ENCODE results near the gene BEND4.

Gene BEND4

GRCh38 chr4:42152507-42153504, at the start of gene BEND4:
TSS of gene BEND4 (minus strand) at chr4:42152655. CDS start at chr4:42152143, 512 bp downstream.
- Histone ChIP-seq H3K27ac (ENCODE audit: low read depth, low read length) (no peak within 1 kb of the TSS), H4K20me1 (ENCODE audit: control insufficient read depth, insufficient read depth, low read depth, low read length) (no peaks in the 10 kb centered on the region), H3K79me2 (ENCODE audit: control insufficient read depth, low read length) (no peaks in the 10 kb centered on the region), H3K36me3 (ENCODE audit: control insufficient read depth, low read length) (no peaks in the 10 kb centered on the region), H3K9me2 (replicated peaks; ENCODE audit: control insufficient read depth, low read length) (no peaks in the 10 kb centered on the region), H3K4me2 (ENCODE audit: low read length) (peak within 1 kb of the TSS; percentile 64), H3K4me1 (ENCODE audit: control insufficient read depth, low read length) (peaks cover 7% of the 10 kb centered on the region), H3K4me3 (ENCODE audit: low read length) (peak within 1 kb of the TSS; percentile 64), H3K27me3 (ENCODE audit: control insufficient read depth, low read length) (peaks cover 45% of the 10 kb centered on the region), H3F3A (ENCODE audit: control insufficient read depth, insufficient read depth) (no peaks in the 10 kb centered on the region), H3K9me3 (ENCODE audit: control insufficient read depth, insufficient read depth, low read length) (no peaks in the 10 kb centered on the region)
- TF ChIP-seq, protein P1, sequence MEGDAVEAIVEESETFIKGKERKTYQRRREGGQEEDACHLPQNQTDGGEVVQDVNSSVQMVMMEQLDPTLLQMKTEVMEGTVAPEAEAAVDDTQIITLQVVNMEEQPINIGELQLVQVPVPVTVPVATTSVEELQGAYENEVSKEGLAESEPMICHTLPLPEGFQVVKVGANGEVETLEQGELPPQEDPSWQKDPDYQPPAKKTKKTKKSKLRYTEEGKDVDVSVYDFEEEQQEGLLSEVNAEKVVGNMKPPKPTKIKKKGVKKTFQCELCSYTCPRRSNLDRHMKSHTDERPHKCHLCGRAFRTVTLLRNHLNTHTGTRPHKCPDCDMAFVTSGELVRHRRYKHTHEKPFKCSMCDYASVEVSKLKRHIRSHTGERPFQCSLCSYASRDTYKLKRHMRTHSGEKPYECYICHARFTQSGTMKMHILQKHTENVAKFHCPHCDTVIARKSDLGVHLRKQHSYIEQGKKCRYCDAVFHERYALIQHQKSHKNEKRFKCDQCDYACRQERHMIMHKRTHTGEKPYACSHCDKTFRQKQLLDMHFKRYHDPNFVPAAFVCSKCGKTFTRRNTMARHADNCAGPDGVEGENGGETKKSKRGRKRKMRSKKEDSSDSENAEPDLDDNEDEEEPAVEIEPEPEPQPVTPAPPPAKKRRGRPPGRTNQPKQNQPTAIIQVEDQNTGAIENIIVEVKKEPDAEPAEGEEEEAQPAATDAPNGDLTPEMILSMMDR (IDR thresholded peaks at IDR 0.05; ENCODE audit: low read depth, low read length, poor library complexity, severe bottlenecking) = no peak
- TF ChIP-seq EZH2phosphoT487 (IDR thresholded peaks at IDR 0.05; ENCODE audit: borderline replicate concordance, low read length) = no peak

DNA sequence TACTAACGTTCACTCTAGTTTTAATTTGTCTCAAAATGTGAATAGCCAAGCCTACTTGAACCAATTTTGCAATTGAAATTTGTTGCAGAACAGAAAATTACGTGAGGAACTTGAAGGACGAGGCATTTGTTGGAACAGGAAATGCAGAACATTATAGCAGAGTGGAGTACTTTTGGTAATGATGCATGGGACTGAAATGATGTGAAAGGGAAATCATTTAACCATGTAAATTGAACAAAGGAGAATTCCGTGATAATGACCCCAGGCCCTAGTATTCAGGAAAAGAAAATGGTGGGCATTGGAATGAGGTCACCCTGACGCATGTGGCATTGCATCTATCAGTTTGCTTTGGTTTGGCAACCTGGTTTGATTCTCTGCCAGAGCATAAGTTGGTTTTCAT, 44.9 kb upstream of the BEND4 start:
- no peaks in the 10 kb centered on the region for H3F3A ChIP-seq (ENCODE audit: control insufficient read depth, insufficient read depth)
- TF ChIP-seq, protein P1 (IDR thresholded peaks at IDR 0.05; ENCODE audit: low read depth, low read length, poor library complexity, severe bottlenecking) = no peak
- TF ChIP-seq EZH2phosphoT487 (IDR thresholded peaks at IDR 0.05; ENCODE audit: borderline replicate concordance, low read length) = no peak
- H4K20me1 ChIP-seq (ENCODE audit: control insufficient read depth, insufficient read depth, low read depth, low read length) = no peaks in the 10 kb centered on the region
- no peak overlapping the region for H3K4me3 ChIP-seq (ENCODE audit: low read length)
- H3K9me3 ChIP-seq (ENCODE audit: control insufficient read depth, insufficient read depth, low read length) = no peaks in the 10 kb centered on the region
- H3K9me2 ChIP-seq (replicated peaks; ENCODE audit: control insufficient read depth, low read length) = no peaks in the 10 kb centered on the region
- no peak overlapping the region for H3K4me2 ChIP-seq (ENCODE audit: low read length)
- no peaks in the 10 kb centered on the region for H3K36me3 ChIP-seq (ENCODE audit: control insufficient read depth, low read length)
- H3K27ac ChIP-seq (ENCODE audit: low read depth, low read length) = no peak overlapping the region
- no peaks in the 10 kb centered on the region for H3K79me2 ChIP-seq (ENCODE audit: control insufficient read depth, low read length)
- H3K27me3 ChIP-seq (ENCODE audit: control insufficient read depth, low read length) = no peaks in the 10 kb centered on the region
- no peaks in the 10 kb centered on the region for H3K4me1 ChIP-seq (ENCODE audit: control insufficient read depth, low read length)

- H3K79me2 ChIP-seq (ENCODE audit: control insufficient read depth, low read length) = no peaks in the 10 kb centered on the region
- no peak overlapping the region for H3K4me2 ChIP-seq (ENCODE audit: low read length)
- H3K36me3 ChIP-seq (ENCODE audit: control insufficient read depth, low read length) = no peaks in the 10 kb centered on the region
- H3F3A ChIP-seq (ENCODE audit: control insufficient read depth, insufficient read depth) = no peaks in the 10 kb centered on the region
- H4K20me1 ChIP-seq (ENCODE audit: control insufficient read depth, insufficient read depth, low read depth, low read length) = no peaks in the 10 kb centered on the region
- H3K27ac ChIP-seq (ENCODE audit: low read depth, low read length) = no peak overlapping the region
- TF ChIP-seq, protein P1 (IDR thresholded peaks at IDR 0.05; ENCODE audit: low read depth, low read length, poor library complexity, severe bottlenecking) = no peak
- TF ChIP-seq EZH2phosphoT487 (IDR thresholded peaks at IDR 0.05; ENCODE audit: borderline replicate concordance, low read length) = no peak
- H3K27me3 ChIP-seq (ENCODE audit: control insufficient read depth, low read length) = no peaks in the 10 kb centered on the region
- H3K4me1 ChIP-seq (ENCODE audit: control insufficient read depth, low read length) = no peaks in the 10 kb centered on the region
- H3K9me2 ChIP-seq (replicated peaks; ENCODE audit: control insufficient read depth, low read length) = no peaks in the 10 kb centered on the region; the same call in 1 of the 2 replicates
- no peaks in the 10 kb centered on the region for H3K9me3 ChIP-seq (ENCODE audit: control insufficient read depth, insufficient read depth, low read length)
- no peak overlapping the region for H3K4me3 ChIP-seq (ENCODE audit: low read length)
These were observed 20.5 kb upstream of the BEND4 start for GRCh38 chr4:42172921-42173320.

Data from DOHH2 (cell line).